ENCODE data around the gene GRP. TPM values are rescaled to one million over a fixed set of nuclear protein-coding genes. Genes with fewer than 3 reads are reported as not detected.

GRP gene
- total and polyA plus RNA-seq, 4 donors, result 3.4 to 40.8 (median 6.8) TPM

- Histone ChIP-seq H3K27me3 (ENCODE audit: control insufficient read depth in 3 of 3, insufficient read depth in 3 of 3, low read length in 2 of 3) (peaks cover 0 to 5% (median 2%) of the 10 kb centered on the region in 3 donors), H3K27ac (ENCODE audit: low read depth in 1 of 2, low read length in 1 of 2) (no peak overlapping the region), H3K36me3 (ENCODE audit: control insufficient read depth in 4 of 4, insufficient read depth in 4 of 4, low read length in 4 of 4) (no peaks in the 10 kb centered on the region), H3K4me3 (no peak overlapping the region), H3K9ac (ENCODE audit: insufficient read depth in 1 of 2, low read length in 2 of 2) (no peak overlapping the region), H3K9me3 (ENCODE audit: control insufficient read depth in 4 of 4, insufficient read depth in 3 of 4, low read length in 3 of 4) (no peaks in the 10 kb centered on the region), H3K4me1 (ENCODE audit: control insufficient read depth in 5 of 5, insufficient read depth in 5 of 5, low read length in 5 of 5) (no peaks in the 10 kb centered on the region)
- TF ChIP-seq, protein P1, sequence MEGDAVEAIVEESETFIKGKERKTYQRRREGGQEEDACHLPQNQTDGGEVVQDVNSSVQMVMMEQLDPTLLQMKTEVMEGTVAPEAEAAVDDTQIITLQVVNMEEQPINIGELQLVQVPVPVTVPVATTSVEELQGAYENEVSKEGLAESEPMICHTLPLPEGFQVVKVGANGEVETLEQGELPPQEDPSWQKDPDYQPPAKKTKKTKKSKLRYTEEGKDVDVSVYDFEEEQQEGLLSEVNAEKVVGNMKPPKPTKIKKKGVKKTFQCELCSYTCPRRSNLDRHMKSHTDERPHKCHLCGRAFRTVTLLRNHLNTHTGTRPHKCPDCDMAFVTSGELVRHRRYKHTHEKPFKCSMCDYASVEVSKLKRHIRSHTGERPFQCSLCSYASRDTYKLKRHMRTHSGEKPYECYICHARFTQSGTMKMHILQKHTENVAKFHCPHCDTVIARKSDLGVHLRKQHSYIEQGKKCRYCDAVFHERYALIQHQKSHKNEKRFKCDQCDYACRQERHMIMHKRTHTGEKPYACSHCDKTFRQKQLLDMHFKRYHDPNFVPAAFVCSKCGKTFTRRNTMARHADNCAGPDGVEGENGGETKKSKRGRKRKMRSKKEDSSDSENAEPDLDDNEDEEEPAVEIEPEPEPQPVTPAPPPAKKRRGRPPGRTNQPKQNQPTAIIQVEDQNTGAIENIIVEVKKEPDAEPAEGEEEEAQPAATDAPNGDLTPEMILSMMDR (IDR thresholded peaks at IDR 0.05; ENCODE audit: control extremely low read depth, extremely low read depth), result no peak
- 73 to 78% methylated on average over 5 of the region's 5 CpGs for WGBS, 2 donors
- ATAC-seq (ENCODE audit: insufficient read depth, low FRiP score) (no peak), DNase-seq (no peak)
These were observed 11.2 kb downstream of the GRP start for GRCh38 chr18:59231114-59231513.

DNA sequence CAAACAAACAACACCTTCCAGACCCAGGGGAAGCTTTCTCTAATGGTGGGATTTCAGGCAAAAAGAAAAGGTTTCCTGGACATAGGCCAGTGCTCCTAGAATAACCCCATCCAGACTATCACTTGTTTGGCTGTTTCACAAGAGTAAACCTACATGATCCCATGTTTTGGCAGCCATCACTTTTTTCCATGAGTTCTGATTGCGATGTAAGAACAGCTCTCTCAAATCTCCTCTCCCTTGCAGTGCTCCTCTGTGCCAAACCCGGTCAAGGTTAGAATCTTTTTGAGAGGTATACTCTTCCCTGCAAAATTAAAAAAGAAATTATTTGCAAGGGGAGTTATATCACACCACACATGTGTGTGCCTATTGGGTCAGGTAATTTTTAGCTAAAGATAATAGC, 11.9 kb downstream of the GRP start:
- TF ChIP-seq, protein P1 (IDR thresholded peaks at IDR 0.05; ENCODE audit: control extremely low read depth, extremely low read depth), result no peak
- H3K4me1 ChIP-seq (ENCODE audit: control insufficient read depth in 5 of 5, insufficient read depth in 5 of 5, low read length in 5 of 5), result no peaks in the 10 kb centered on the region
- H3K27me3 ChIP-seq (ENCODE audit: control insufficient read depth in 3 of 3, insufficient read depth in 3 of 3, low read length in 2 of 3), result peaks cover 0 to 5% (median 2%) of the 10 kb centered on the region in 3 donors
- 81 to 93% methylated on average over 2 of the region's 2 CpGs for WGBS, 2 donors
- H3K4me3 ChIP-seq, result no peak overlapping the region
- H3K36me3 ChIP-seq (ENCODE audit: control insufficient read depth in 4 of 4, insufficient read depth in 4 of 4, low read length in 4 of 4), result no peaks in the 10 kb centered on the region
- H3K9ac ChIP-seq (ENCODE audit: insufficient read depth in 1 of 2, low read length in 2 of 2), result no peak overlapping the region
- ATAC-seq (ENCODE audit: insufficient read depth, low FRiP score) (no peak), DNase-seq (peak in 1 of 3 donors; percentile 23)
- H3K27ac ChIP-seq (ENCODE audit: low read depth in 1 of 2, low read length in 1 of 2), result no peak overlapping the region
- no peaks in the 10 kb centered on the region for H3K9me3 ChIP-seq (ENCODE audit: control insufficient read depth in 4 of 4, insufficient read depth in 3 of 4, low read length in 3 of 4)

DNA sequence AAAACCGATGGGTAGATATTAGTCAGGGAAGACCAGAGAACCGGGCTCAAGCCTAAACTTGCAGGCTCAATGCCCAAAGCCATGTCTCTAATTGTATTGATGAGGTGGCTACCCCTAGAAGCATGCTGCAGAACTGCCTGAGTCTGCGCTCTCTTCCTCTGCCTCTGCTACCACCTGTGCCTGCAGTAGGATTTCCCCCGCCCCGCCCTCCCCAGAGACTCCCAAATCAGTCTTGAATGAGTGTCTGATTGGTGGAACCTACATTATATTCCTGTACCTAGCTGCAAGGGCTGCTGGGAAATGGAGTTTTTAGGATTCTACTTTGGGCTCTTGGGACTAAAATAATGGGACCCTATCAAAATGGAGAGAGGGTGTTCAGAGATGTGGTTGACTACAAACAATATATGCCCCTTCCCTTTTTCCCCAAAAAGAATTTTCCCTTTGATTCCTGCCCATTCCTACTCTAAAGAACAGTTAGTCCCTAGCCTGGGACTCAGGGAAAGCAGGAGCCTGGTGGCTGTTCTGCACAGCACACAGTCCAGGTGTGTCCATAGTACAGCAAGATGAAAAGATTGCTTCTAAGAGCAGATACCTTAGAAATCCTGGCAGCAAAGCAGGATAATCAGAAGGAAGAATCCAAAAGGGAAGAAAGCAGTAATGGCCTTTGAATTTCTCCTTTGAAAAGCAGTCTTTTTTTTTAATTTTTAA, 12.5 kb downstream of the GRP start:
- no peak overlapping the region for H3K4me3 ChIP-seq
- no peak for DNase-seq
- H3K27me3 ChIP-seq (ENCODE audit: control insufficient read depth in 3 of 3, insufficient read depth in 3 of 3, low read length in 2 of 3), result peaks cover 0 to 5% (median 2%) of the 10 kb centered on the region in 3 donors
- H3K9ac ChIP-seq (ENCODE audit: insufficient read depth in 1 of 2, low read length in 2 of 2), result no peak overlapping the region
- no peaks in the 10 kb centered on the region for H3K4me1 ChIP-seq (ENCODE audit: control insufficient read depth in 5 of 5, insufficient read depth in 5 of 5, low read length in 5 of 5)
- WGBS, 2 donors, result 79 to 82% methylated on average over 5 of the region's 5 CpGs
- no peaks in the 10 kb centered on the region for H3K9me3 ChIP-seq (ENCODE audit: control insufficient read depth in 4 of 4, insufficient read depth in 3 of 4, low read length in 3 of 4)
- H3K36me3 ChIP-seq (ENCODE audit: control insufficient read depth in 4 of 4, insufficient read depth in 4 of 4, low read length in 4 of 4), result no peaks in the 10 kb centered on the region
- TF ChIP-seq, protein P1 (IDR thresholded peaks at IDR 0.05; ENCODE audit: control extremely low read depth, extremely low read depth), result no peak
- no peak overlapping the region for H3K27ac ChIP-seq (ENCODE audit: low read depth in 1 of 2, low read length in 1 of 2)
- no peak for ATAC-seq (ENCODE audit: insufficient read depth, low FRiP score)
